ENCODE data around the gene RLBP1. TPM values are rescaled to one million over a fixed set of nuclear protein-coding genes. Genes with fewer than 3 reads are reported as not detected.

RLBP1 gene
- total and polyA plus RNA-seq, 9 of the 15 experiments (the other 6 are each of a cell fraction or from before 2014, with no cell fraction given): 0.05 TPM; not detected in 8

DNA sequence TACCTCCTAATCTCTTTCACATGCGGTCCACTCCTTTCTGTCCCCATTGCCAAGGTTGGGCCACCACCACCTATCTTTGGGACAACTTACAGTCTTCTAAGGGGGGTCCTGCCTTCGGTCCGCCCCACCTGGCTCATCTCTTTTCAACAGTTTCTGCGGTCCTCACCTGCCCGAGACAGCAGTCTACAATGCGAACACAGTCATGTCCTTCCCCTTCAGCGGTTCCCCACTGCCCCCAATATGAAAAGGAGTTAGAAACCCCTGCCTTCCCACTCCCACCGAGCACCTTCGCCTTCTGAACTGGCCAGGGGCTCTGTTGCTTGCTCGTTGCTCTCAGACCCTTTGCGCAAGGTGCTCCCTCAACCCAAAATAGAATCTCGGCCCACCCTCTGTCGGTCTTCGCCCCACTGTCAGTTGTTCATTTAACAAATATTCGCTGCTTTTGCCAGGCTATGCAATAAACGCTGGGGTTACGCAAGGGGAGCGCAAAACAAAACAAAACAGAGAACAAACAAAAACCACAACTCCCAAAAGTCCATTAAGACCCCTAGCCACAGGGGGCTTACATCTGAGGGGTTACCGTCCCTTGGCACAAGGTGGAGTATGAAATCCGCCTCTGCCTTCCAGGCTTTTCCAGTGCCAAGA lies 21.8 kb upstream of the RLBP1 start:
- peak overlapping the region; percentile 97 for H2AFZ ChIP-seq (ENCODE audit: low read depth, low read length)
- TF ChIP-seq CEBPB (tag; IDR thresholded peaks at IDR 0.05) (peak; percentile 87), CEBPG (CRISPR knock-in tag; IDR thresholded peaks at IDR 0.05) (peak; percentile 80), CEBPG (tag; conservative IDR thresholded peaks at IDR 0.05 in 1 of 2, IDR thresholded peaks at IDR 0.05 in 1 of 2) (peak; percentile 68 to 88), MBD1 (CRISPR knock-in tag; IDR thresholded peaks at IDR 0.05) (peak; percentile 56; the same call in 1 of the 2 replicates), CHD1 (IDR thresholded peaks at IDR 0.05; ENCODE audit: low read length) (no peak), GTF2E2 (tag; IDR thresholded peaks at IDR 0.05) (peak; percentile 13; the same call in 1 of the 2 replicates)
- TF ChIP-seq, protein P1, sequence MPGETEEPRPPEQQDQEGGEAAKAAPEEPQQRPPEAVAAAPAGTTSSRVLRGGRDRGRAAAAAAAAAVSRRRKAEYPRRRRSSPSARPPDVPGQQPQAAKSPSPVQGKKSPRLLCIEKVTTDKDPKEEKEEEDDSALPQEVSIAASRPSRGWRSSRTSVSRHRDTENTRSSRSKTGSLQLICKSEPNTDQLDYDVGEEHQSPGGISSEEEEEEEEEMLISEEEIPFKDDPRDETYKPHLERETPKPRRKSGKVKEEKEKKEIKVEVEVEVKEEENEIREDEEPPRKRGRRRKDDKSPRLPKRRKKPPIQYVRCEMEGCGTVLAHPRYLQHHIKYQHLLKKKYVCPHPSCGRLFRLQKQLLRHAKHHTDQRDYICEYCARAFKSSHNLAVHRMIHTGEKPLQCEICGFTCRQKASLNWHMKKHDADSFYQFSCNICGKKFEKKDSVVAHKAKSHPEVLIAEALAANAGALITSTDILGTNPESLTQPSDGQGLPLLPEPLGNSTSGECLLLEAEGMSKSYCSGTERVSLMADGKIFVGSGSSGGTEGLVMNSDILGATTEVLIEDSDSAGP (CRISPR knock-in tag; IDR thresholded peaks at IDR 0.05): 0 out of 2 replicates have a peak, but pooled peaks have one; percentile 13
- TF ChIP-seq, protein P2, sequence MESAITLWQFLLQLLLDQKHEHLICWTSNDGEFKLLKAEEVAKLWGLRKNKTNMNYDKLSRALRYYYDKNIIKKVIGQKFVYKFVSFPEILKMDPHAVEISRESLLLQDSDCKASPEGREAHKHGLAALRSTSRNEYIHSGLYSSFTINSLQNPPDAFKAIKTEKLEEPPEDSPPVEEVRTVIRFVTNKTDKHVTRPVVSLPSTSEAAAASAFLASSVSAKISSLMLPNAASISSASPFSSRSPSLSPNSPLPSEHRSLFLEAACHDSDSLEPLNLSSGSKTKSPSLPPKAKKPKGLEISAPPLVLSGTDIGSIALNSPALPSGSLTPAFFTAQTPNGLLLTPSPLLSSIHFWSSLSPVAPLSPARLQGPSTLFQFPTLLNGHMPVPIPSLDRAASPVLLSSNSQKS (CRISPR knock-in tag; IDR thresholded peaks at IDR 0.05): no peak
- peaks cover 4% of the 10 kb centered on the region for H3K9me1 ChIP-seq (ENCODE audit: control insufficient read depth, insufficient read depth, low read length)
- 83% methylated on average over 20 of the region's 20 CpGs for WGBS (ENCODE audit: insufficient coverage, low coverage, missing lambda C conversion rate)
- H3K27ac ChIP-seq (ENCODE audit: extremely low read depth, low read depth, low read length): peak overlapping the region; percentile 26; the same call in 2 of the 3 replicates
- intact Hi-C loops (cut with micrococcal nuclease): loop anchor here (1.0 kb wide), 1 partner anchor 36 kb away; no protein-coding TSS in a partner anchor
- in situ Hi-C loops (cut with MboI): no loop called here
- 0 out of 2 replicates have a peak, but pooled peaks cover 10% of the 10 kb centered on the region for H4K20me1 ChIP-seq (replicated peaks; ENCODE audit: control insufficient read depth, insufficient read depth, low read length)
- ATAC-seq (no peak), FAIRE-seq (no peak), DNase-seq (ENCODE audit: extremely low read depth in 1 of 4, low spot score in 3 of 4) (no peak)
- POLR2A ChIA-PET: interaction anchor here (0.9 to 1.4 kb wide), 4 partner anchors 10 to 79 kb away, joined by 3 to 12 read pairs (median 5); no protein-coding TSS in a partner anchor
- CTCF ChIA-PET (ENCODE audit: low intra/inter-chr PET ratio): no interaction called here
- peaks cover 25% of the 10 kb centered on the region for H3K36me3 ChIP-seq (ENCODE audit: control insufficient read depth, insufficient read depth, low read length)
- no peaks in the 10 kb centered on the region; the same call in 1 of the 2 replicates for H3K9me3 ChIP-seq (replicated peaks; ENCODE audit: control insufficient read depth, insufficient read depth, low read depth, low read length)
- H3K4me1 ChIP-seq (replicated peaks in 1 of 2; ENCODE audit: control insufficient read depth in 2 of 2, insufficient read depth in 2 of 2, low read length in 2 of 2): peaks cover 14 to 15% of the 10 kb centered on the region in 2 experiments; a peak in 4 of 5 replicates
- H3K79me2 ChIP-seq (ENCODE audit: control insufficient read depth, insufficient read depth, low read length): peaks cover 42% of the 10 kb centered on the region
- no peaks in the 10 kb centered on the region for H3K27me3 ChIP-seq (ENCODE audit: control insufficient read depth in 2 of 2, insufficient read depth in 2 of 2, low read length in 2 of 2)
- peak overlapping the region; percentile 88 for H3K4me2 ChIP-seq (ENCODE audit: insufficient read depth, low read length)
- TSS peak; percentile 91 for BruUV-seq (replicated peaks)
- H3K9ac ChIP-seq (ENCODE audit: insufficient read depth in 1 of 2, low read depth in 2 of 2, low read length in 2 of 2): peak overlapping the region; percentile 85 to 98
- H3K4me3 ChIP-seq: peak overlapping the region; percentile 56

All from K562 (cell line).